SKM-1 (cell line): Measurements from ENCODE around the gene NEDD4L.
"Not testable (repeated sequence)": the region's sequence is repeated elsewhere in the genome, so short reads cannot be mapped to it uniquely, and the experiment has no call there.

Experiments used
- DNase-seq: peaks from one replicate; lab custom pipeline; 2025; ENCODE audit not compliant: unreplicated experiment; lab: John Stamatoyannopoulos, UW

Gene NEDD4L

DNA sequence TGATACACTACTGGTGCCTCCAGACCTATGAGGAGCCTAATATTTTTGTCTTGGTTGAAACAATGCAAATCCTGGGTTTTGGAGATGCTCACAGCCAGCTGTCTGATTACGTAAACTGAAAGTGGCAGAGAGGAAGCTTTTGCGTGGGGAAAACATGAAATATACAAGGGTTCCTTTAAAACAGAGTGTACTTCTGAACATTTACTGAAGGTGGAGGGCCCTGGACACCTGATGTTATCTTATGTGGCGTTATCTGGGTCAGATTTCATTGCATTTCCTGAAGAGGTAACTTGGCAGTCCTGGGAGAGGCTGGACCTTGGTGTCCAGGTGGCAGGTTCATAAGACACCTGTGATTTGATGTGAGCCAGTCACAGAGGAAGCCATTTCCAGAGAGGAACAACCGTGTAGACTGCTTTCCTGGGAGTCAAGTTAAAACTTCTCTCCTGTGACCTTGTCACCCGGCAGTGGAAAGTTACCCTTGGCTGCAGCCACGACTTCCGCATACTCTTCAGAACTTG is 105.0 kb downstream of the NEDD4L start:
- DNase-seq = no peak

DNA sequence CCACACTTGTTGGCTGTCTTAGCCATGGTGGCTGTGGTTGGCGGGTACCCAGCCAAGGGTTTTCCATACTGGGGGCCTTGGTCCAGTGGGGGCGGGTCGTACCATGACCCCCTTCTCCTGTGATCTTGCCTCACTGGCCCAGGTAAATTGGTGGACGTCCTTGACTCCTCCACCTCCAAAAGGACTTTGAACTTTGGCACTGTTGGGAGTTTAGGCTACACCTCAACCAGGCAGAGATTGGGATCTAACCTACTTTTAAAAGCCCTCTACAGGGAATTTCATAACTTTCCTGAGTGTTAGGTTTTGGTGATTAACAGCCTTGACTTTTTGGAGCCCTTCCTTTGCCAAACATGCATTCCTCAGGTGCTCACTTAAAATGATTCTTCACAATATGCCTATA is 106.7 kb downstream of the NEDD4L start:
- DNase-seq = no peak

DNA sequence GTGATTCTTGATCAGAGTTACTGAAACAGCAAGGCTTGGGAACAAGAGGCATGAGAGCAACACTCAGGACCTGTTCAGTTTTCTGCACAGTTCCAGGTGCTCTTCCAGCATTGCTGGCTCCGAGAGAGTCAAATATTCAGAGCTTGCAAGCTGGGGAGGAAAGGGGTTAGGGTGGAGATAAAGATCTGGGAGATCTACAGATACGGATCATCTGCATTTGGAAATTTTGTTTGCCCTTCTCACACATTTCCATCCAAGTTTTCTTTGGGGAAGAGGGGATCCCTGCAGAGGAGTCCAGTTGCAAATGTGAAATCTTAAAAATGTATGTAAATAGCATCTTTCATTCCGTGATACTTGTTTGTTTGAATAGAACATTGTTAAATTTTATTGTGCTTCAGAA is 108.2 kb downstream of the NEDD4L start:
- DNase-seq = no peak

DNA sequence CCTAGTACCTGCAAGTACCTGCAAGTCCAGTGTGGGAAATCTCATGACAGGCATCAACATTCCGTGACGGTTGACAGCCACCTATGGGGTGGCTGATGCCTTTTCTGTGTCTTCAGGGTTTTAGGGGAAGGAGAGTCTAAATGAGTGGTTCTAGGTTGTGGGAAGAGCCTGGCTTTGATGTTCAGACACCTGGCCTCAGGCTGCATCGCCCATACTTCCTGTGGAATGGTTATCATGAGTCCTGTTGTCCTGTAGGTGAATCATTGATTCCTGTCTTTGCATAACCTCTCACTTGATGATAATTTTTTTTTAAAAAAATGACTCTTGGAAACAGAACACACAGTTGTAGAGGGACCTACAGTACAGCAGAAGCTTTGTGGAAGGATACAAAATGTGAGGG is 108.9 kb downstream of the NEDD4L start:
- no peak for DNase-seq

DNA sequence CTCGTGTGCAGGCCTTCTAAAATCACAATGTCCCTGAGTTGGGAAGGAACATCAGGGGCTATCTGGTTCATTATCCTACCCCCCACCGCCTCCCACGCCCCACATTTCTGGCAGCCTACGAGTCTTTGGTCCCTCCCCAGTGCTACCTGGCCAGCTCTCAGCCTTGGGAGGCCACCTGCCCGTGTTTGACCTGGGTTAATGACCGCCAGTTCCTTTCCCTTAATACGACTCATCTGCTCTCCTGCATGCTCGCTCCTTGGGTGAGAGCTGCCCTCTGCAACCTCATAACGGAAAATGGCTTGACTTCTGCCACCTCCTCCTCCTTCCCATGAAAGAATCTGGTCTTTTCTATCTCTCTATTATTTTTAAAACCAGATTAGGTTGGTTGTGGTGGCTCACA is 112.5 kb downstream of the NEDD4L start:
- no peak for DNase-seq

DNA sequence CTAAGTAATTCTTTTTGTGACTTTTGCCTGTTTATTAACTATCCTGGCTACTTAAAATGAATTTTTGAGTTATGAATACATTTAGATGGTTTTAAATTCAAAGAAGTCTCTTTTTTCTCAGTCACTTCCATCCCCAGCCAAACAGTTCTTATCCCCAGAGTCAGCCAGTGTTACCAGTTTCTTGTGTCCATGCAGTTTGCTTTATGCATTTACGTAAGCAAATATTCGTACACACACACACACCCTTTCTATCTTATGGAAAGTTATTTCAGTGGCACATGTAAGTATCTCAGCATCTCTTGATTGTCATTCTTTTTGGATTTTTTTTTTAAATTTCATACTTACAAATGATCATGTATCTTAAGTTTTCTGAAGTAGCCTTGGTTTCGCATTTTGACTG is 113.2 kb downstream of the NEDD4L start:
- no peak for DNase-seq

DNA sequence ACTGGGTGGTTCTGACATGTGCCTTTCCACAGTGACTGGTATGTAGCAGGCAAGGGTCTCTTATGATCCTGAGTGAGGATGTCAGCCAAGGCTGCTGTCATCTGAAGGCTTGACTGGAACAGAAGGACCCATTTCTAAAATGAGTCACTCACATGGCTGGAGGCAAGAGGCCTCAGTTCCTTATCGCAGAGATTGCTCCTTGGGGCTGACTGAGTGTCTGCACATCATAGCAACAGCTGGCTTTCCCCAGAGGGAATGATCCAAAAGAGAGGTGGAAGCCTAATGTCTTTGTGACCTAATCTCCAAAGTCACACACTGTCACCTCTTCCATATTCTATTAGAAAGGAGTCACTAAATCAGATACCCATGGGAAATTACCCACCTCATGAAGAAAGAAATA is 114.0 kb downstream of the NEDD4L start:
- DNase-seq = no peak

DNA sequence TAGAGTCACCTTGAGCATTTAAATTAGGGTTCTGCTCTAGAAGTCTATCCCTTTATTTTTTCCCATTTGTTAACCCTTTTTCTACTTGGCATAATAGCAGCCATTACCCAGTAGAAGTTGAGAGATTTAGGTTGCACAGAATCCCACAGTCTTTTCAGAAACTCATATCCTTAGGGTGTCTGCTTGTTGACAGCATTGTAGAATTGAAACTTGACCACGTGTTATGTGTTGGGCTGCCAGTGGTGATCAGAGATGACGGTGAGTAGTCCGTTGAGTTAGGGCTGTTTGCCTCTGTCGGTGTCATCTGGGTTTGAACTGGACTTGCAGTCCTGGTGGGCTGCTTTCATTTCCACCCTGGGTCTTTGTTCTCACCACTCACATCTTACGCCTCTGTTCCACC is 114.4 kb downstream of the NEDD4L start:
- no peak for DNase-seq

DNA sequence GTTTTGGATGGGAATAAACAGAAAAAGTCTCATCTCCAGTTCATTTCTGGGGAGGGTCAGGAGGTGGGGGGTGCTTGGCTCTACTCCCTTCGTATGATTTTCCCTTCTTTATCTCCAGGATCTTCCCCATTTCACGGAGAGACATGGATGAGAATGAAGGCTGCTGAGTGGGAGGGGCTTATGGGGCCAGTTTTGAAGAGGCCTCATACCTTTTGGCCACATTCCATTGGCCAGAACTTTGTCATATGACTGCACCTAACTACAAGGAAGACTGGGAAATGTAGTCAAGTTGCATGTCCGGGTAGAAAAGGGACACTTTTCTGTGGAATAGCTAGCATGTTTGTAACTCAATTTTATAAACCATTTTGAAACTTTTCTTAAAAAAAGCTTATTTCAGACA is 117.6 kb downstream of the NEDD4L start:
- DNase-seq = no peak

DNA sequence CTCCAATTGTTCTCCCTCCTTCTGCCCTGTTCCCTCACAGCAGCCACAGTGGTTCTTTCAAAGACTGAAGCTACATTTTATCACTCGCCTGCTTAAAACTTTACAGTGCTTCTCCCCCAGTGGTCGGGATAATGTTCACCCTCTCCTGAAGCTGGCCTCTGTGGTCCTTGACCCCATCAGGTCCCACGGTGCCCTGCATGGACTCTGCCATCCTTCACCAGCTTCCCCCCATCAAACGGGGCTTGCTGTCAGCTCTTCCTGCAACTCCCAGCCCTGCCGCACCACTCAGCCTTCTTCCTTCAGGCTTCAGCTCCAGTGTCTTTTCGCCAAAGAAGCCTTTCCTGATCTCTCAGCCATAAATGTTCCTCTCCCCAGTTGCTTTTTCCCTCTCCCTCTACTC is 118.1 kb downstream of the NEDD4L start:
- DNase-seq = no peak

DNA sequence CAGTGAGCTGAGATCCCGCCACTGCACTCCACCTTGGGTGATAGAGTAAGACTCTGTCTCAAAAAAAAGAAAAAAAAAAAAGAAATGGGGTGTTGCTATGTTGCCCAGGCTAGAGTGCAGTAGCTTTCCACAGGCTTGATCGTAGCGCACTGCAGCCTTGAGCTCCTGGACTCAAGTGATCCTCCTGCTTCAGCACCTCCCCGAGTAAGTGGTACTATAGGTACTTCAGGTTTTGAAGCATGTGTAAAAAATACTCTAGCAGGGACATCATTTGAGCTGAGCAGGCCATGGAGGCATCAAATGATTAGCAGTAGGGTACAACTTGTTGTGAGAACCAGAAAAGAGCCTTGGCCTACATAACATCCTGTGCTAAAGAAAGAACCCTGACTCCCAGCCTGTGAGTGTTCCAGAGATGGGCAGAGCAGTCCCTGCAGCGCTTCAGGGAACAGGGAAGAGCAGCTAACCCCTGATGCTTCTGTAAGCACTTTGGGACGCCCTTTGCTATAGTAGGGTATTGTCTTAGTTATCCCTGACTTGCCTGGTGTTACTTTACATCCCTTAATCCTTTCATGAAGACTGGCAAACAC is 119.1 kb downstream of the NEDD4L start:
- no peak for DNase-seq

DNA sequence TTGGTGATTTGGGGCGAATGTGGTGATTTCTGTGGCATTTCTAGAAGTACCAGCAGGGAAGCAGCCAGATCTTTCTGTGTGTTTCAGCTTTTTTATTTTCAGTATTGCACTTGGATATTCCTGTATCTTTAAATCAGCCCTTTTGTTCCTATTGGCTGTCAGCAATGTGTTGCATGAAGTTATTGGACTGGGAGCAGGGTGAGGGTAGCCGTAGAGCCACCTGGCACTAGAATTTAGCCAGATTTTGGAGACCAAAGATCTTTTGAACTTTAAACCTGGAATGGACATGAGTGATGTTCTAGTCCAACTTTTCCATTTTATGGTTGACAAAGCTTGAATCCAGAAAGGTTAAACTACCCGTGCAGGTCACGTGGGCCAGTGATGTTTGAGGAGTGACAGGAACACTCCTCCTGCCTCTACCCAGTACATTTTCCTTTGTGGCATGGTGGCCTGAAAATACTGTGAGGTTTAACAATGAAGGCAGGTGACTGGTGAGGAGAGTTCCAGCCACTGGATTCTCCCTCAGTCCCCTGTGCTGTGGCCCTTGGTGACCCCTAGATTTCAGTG is 122.3 kb downstream of the NEDD4L start:
- DNase-seq = no peak

DNA sequence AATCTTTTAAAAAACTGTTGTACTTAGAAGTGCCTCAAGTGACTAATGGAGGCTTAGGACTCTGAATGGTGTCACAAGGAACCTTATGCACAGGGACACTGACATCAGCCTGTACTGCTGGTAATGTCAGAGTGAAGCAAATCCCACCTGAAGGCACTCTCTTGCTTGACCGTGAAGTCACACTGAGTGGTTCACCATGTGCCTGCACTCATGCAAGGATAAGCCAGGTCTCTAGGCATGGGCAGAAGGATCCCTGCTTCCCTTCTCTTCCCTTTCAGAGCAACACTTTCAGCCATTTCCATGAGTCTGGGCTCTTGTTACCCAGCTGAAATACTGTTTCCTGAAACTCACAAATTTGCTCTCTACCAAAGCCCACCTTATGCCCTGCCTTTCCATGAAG is 123.0 kb downstream of the NEDD4L start:
- no peak for DNase-seq

DNA sequence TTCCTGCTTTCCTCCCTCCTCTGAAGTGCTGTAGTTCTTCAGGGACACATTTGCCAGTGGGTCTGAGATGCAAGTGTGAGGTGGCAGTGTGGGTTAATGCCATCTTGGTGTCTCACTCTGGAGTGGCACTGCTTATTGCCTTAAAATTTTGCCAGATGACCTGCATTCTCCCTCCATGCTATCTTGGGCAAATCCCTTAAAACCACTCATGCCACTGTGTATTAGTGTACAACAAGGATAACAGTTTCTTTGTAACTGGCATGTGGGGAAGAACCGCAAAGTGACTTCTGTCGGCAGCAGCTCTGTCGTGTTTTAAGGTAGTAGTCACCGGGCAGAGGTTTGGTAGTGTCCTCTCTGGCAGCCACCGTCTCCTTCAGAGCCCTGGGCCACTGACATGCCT is 124.2 kb downstream of the NEDD4L start:
- no peak for DNase-seq

DNA sequence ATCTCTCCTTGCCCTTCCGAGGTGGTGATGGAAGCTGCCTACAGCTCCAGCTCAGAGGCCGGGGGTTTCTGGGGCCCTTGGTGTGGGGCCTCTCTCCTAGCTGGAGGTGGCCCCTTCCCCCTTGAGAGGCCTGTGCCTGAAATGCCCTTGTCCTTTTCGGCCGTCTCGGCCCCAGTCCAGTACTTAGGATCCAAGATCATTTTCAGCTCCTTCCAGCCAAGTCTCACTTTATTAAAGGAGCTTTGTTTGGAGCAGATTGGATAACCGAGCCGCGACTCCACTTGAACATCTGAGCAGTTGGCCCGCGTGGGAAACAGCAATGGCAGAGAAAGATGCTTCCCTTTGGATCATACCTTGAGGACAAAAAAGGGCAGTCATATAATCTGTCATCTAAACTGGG is 125.0 kb downstream of the NEDD4L start:
- DNase-seq = no peak

DNA sequence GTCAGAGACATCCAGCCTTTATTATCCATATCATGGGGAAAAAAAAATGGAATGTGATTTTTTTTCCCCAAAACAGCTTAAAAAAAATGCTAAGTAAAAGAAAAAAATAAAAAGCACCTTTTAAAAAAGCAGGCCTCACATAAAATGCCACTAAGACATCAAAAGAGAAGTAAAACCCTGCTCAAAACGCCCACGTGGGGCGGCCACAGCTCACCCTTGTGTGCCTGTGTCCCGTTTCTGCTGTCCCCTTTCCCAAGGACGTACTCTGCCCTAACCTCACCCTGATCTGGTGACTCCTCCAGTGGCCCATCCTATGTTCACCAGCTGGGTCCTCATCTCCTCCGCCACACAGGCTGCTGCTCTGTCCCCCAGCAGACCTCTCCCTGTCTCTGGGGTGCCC is 125.4 kb downstream of the NEDD4L start:
- DNase-seq = no peak

DNA sequence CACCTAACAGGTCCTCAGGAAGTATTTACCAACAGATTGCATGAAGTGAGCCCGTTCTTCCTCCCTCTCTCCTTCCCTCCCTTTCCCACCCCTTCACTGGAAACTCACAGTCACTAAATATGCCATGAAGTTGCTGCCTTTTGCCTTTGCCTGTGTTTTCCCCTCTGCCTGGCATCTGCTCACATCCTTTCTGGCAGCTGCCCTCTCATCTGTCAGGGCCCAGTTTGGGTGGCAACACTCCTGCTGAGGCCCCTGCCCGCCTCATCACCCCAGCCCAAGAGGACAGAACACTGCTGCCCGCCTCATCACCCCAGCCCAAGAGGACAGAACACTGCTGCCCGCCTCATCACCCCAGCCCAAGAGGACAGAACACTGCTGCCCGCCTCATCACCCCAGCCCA is 126.0 kb downstream of the NEDD4L start:
- not testable (repeated sequence) for DNase-seq

DNA sequence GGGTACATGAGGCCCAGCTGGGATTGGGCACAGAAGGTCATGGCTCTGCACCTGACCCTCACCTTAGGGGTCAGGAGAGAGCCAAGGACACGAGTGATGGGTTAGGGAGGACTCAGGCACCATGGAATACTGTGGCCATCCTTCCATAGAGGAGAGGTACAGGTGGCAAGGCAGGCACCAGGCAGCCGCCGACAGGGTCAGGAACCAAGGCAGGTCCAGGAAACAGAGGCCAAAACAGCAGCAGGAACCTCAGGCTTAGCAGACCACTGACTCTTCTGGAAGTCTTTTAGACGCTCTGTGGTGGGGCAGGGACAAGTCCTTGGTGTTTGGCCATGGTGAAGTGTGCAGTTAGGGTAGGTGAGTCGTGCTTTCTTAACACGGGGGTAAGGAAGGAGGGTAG is 128.0 kb downstream of the NEDD4L start:
- no peak for DNase-seq

DNA sequence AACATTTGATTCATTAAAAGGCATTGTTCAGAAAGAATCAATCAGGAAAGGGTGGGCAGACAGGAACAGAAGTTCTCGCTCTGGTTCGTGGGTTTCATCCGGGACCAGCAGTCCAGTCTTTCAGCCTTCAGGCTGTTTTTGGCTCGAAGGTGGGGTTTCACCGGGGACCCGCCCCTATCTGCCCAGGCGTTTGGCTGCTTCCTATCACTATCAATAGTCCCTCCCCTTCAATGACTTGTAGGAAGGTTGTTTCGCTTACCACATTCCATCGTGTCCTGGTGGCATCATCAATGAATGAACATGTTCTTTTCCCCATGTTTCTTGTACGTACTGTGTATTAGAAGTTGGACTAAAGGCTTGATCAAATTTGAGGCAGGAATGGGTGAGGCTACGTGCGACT is 130.3 kb downstream of the NEDD4L start:
- DNase-seq = no peak

DNA sequence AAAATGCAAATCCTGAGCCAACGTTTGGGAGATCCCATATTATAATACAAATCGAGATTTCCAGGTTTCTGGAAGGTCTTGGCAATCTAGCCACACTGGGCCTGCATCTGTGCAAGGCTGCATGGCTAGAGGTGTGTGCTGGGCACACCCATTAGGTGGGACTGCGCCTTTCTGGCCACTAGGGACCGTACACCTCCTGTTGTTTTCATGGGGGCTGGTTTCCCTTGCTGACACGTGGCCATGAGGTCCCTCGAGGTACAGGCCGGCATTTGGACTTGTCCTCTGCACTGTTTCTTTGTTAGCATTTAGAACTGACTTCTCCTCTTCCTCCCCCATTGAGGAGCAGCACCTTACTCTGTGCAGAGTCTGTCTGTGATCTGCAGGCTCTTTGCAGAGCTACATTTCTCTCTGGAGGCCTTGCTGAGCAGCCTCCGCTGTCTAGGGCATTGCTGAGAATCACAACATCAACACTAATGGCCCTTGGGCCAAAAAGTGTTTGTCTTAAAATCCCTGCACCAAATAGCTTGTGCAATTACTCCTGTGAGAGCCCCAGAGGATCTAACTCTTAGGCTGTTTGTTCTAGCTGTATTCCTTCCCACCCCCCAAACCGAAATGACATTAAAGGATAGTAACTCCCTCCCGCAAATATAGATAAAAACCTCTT is 131.2 kb downstream of the NEDD4L start:
- no peak for DNase-seq

DNA sequence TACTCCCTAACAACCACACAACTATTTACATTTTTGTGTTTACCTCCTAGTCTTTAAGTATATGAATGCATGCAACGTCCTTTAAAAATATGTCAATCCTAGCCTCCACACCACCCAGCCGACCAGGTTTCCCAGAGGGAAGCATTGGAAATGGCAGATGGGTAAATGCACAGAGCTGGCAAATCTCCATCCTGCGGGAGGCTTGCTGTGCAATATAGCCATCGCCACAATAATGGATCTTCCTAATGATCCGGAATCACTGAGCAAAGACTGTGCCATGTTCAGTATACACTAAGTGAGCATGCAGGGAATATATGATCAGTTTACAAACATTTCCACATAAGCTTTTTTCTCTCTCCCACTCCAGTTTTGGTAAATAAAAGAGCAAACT is 131.8 kb downstream of the NEDD4L start:
- no peak for DNase-seq

DNA sequence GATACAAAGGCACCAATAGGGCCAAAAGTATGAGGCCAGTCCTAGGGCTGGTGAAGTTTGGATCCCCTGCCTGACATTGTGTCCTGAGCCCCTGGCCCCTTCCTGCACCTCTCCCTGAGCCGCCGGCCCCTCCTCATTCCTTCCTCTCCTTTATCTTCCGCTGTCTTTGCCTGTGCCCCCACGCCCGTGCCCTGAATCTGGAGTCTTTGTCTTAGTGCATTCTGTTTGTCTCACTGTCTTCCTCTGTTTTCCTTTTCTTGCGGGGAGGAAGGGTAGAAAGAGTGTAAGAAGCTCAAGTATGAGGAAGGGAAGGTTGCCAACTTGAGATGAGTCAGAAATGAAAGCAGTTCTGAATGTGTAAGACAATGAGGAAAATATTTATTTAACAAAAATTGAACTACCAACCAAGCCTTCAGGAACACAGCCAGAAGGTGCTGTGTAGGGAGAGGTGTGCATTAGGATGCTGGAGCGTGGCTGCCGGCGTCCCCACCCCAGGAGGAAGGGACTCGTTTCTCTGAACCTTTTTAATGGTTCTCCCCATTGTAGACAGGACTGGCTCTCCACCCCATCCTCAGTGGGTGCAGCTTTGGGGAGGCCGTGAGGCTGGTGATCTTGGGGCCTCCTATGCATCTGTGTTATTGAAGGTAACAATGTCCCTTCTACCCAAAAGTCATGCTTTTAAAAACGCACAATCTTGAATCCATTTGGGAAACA is 133.1 kb downstream of the NEDD4L start:
- DNase-seq = no peak
